Hepatocyte (in vitro differentiated cells): ENCODE measurements around the gene CTNNA3. TPM values are rescaled to one million over a fixed set of nuclear protein-coding genes. Genes with fewer than 3 reads are reported as not detected.

Experiments
- DNase-seq: peaks from one replicate; pipeline ENCODE4 v3.0.0-alpha.2; 2016; ENCODE audit warnings: low spot score
- H2AFZ ChIP-seq: fragments of 200-600 bp; sonication (generic); 2 replicates; pipeline ENCODE4 v1.6.0; 2016; ENCODE audit warnings: antibody characterized with exemption, mild to moderate bottlenecking
- H3K27ac ChIP-seq: fragments of 200-600 bp; sonication (generic); 2 replicates; pipeline ENCODE4 v1.5.1; 2016; ENCODE audit warnings: mild to moderate bottlenecking
- H3K27me3 ChIP-seq: fragments of 200-600 bp; sonication (generic); 2 replicates; pipeline ENCODE4 v1.6.1; 2016
- H3K36me3 ChIP-seq: fragments of 200-600 bp; sonication (generic); replicated peaks from 2 replicates; pipeline ENCODE4 v1.5.1; 2016; ENCODE audit warnings: low read depth; ENCODE audit not compliant: insufficient read depth
- H3K4me1 ChIP-seq: fragments of 200-600 bp; sonication (generic); 2 replicates; pipeline ENCODE4 v1.5.1; 2016; ENCODE audit warnings: mild to moderate bottlenecking, moderate library complexity; ENCODE audit not compliant: insufficient read depth
- H3K4me2 ChIP-seq: fragments of 200-600 bp; sonication (generic); 2 replicates; pipeline ENCODE4 v1.6.0; 2016
- H3K4me3 ChIP-seq: fragments of 200-600 bp; sonication (generic); 2 replicates; pipeline ENCODE4 v1.5.1; 2016; ENCODE audit warnings: mild to moderate bottlenecking
- H3K79me2 ChIP-seq: fragments of 200-600 bp; sonication (generic); 2 replicates; pipeline ENCODE4 v1.6.0; 2017; ENCODE audit warnings: mild to moderate bottlenecking
- H3K9me2 ChIP-seq: fragments of 200-600 bp; sonication (generic); replicated peaks from 2 replicates; pipeline ENCODE4 v1.6.0; 2017; ENCODE audit warnings: mild to moderate bottlenecking; ENCODE audit not compliant: insufficient read depth
- H3K9me3 ChIP-seq: fragments of 200-600 bp; sonication (generic); 2 replicates; pipeline ENCODE4 v1.5.1; 2016; ENCODE audit warnings: low read depth, mild to moderate bottlenecking
- H4K20me1 ChIP-seq: fragments of 200-600 bp; sonication (generic); 2 replicates; pipeline ENCODE4 v1.6.0; 2016; ENCODE audit warnings: mild to moderate bottlenecking; ENCODE audit not compliant: insufficient read depth, poor library complexity, severe bottlenecking
- CTCF ChIP-seq: fragments of 200-600 bp; sonication (generic); IDR thresholded peaks from 2 replicates; pipeline ENCODE4 v1.5.1; 2016; ENCODE audit warnings: antibody characterized with exemption, mild to moderate bottlenecking; ENCODE audit not compliant: poor library complexity
- EZH2 ChIP-seq: fragments of 200-600 bp; sonication (generic); IDR thresholded peaks from 2 replicates; pipeline ENCODE4 v1.6.1; 2016; ENCODE audit warnings: antibody characterized with exemption, mild to moderate bottlenecking, borderline replicate concordance
- EZH2phosphoT487 ChIP-seq: fragments of 200-600 bp; sonication (generic); IDR thresholded peaks from one replicate; pipeline ENCODE4 v1.6.1; 2018; ENCODE audit warnings: antibody characterized with exemption, mild to moderate bottlenecking, low read depth, moderate library complexity; ENCODE audit not compliant: unreplicated experiment, severe bottlenecking
- WGBS: methylation state at CpG from one replicate; pipeline ENCODE4 v1.1.6; 2016; ENCODE audit warnings: low lambda C conversion rate; ENCODE audit errors: missing lambda C conversion rate; 5-methylcytosine and 5-hydroxymethylcytosine counted together
- polyA plus RNA-seq: library from polyadenylated mRNA; unstranded; fragments of >200 nt; fragmentation: Nextera tagmentation; extraction: Ambion mirVana; gene quantifications from 2 replicates; pipeline ENCODE4 v1.2.1, GENCODE V29; 2016
- total RNA-seq: library from RNA; depleted of rRNA; stranded (reverse); fragments of >200 nt; gene quantifications from 2 replicates; pipeline ENCODE4 v1.2.3, GENCODE V29; 2014

The CTNNA3 gene
- total and polyA plus RNA-seq, 2 experiments from 2014 or later: 12.9 to 25.9 TPM

GRCh38 chr10:66505003-66505657 is 1190.9 kb downstream of the CTNNA3 start:
- no peaks in the 10 kb centered on the region for H4K20me1 ChIP-seq
- no peaks in the 10 kb centered on the region for H3K4me1 ChIP-seq
- H3K4me3 ChIP-seq: no peak overlapping the region
- no peaks in the 10 kb centered on the region for H3K27me3 ChIP-seq
- H3K4me2 ChIP-seq: no peak overlapping the region
- WGBS: 97% methylated on average over 2 of the region's 2 CpGs
- H3K36me3 ChIP-seq: no peaks in the 10 kb centered on the region
- no peak for DNase-seq
- no peak for TF ChIP-seq EZH2phosphoT487
- no peak for TF ChIP-seq EZH2
- no peak for TF ChIP-seq CTCF
- H3K9me3 ChIP-seq: no peaks in the 10 kb centered on the region
- no peak overlapping the region for H2AFZ ChIP-seq
- H3K9me2 ChIP-seq: no peaks in the 10 kb centered on the region
- H3K27ac ChIP-seq: no peak overlapping the region
- no peaks in the 10 kb centered on the region for H3K79me2 ChIP-seq

- DNase-seq: no peak
- Histone ChIP-seq H3K4me3 (no peak overlapping the region), H3K27ac (no peak overlapping the region), H3K79me2 (no peaks in the 10 kb centered on the region), H3K4me1 (no peaks in the 10 kb centered on the region), H3K9me2 (no peaks in the 10 kb centered on the region), H3K36me3 (no peaks in the 10 kb centered on the region), H3K27me3 (no peaks in the 10 kb centered on the region), H2AFZ (no peak overlapping the region), H3K4me2 (no peak overlapping the region), H3K9me3 (no peaks in the 10 kb centered on the region), H4K20me1 (no peaks in the 10 kb centered on the region)
- TF ChIP-seq EZH2phosphoT487 (no peak), EZH2 (no peak), CTCF (no peak)
- WGBS: 87% methylated on average over 2 of the region's 2 CpGs
These were observed 1194.6 kb downstream of the CTNNA3 start for GRCh38 chr10:66501356-66501755.

GRCh38 chr10:66483966-66484365 is 1212.0 kb downstream of the CTNNA3 start:
- H4K20me1 ChIP-seq: no peaks in the 10 kb centered on the region
- no peak for TF ChIP-seq EZH2phosphoT487
- TF ChIP-seq CTCF: no peak
- no peak for TF ChIP-seq EZH2
- H2AFZ ChIP-seq: no peak overlapping the region
- H3K36me3 ChIP-seq: no peaks in the 10 kb centered on the region
- no peaks in the 10 kb centered on the region for H3K9me2 ChIP-seq
- no peak overlapping the region for H3K27ac ChIP-seq
- H3K4me2 ChIP-seq: no peak overlapping the region
- DNase-seq: no peak
- no peaks in the 10 kb centered on the region for H3K9me3 ChIP-seq
- no peaks in the 10 kb centered on the region for H3K79me2 ChIP-seq
- H3K27me3 ChIP-seq: no peaks in the 10 kb centered on the region
- no peak overlapping the region for H3K4me3 ChIP-seq
- H3K4me1 ChIP-seq: no peaks in the 10 kb centered on the region
